NCI-H446 treated with DMSO at 0.1 percent for 48 hours (cell line): ENCODE results near the gene RASSF4.

Experiments used
- DNase-seq: peaks from one replicate; lab custom pipeline; 2025; lab: John Stamatoyannopoulos, UW

The RASSF4 gene

DNA sequence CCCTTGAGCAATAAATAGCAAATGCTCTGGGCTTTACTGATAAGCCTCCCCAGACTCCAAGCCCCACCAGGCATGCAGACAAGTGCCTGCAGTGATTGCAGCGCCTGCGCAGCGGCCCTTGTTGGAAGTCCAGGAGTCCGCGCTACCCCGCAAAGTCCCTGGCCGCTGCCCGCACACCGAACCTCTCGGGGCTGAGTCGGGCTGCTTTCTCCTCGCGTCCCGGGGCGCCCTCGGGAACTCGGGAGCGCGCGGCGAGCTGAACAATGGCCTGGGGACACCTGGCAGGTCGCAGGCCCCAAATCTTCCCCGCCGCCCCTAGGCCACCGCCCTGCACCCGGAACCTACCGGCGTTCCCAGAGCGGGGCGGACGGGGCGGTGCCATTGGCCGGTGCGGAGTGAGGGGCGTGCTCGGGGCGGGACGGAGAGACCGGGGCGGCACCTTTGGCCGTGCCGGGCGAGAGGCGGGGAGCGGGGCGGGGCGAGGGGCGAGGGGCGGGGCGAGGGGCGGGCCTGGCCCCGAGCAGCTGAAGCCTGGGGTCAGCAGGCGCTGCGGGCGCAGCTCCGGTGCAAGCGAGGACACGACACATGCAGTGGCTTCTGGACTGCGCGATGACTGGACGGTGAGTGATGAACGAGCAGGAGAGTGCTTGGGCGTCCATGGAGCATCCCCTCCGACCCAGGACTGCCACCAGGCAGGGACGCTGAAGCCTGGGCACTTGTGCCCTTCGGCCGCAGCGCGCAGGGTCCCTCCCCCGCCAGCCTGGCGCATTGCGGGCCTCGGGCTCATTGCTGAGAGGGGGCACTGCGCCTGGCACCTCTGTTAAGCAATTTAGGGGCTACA lies at the start of gene RASSF4:
TSS of gene RASSF4 (plus strand) at position 556 of the 841 bp plus-strand sequence. CDS start 10,401 bp downstream, outside the sequence.
- DNase-seq = peak; percentile 45

DNA sequence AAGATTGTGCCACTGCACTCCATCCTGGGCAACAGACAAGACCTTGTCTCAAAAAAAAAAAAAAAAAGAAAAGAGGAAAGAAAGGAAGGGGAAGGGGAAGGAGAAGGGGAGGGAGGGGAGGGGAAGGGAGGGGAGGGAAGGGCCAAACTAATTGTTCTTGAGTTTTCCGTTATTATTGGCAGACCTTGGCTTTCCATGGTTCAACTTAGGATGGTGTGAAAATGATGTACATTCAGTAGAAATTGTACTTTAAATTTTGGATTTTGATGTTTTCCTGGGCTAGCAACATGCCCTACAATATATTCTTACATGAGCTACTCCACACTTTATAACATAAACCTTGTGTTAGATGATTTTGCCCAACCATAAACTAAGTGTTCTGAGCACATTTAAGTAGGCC lies 49.7 kb upstream of the RASSF4 start:
- no peak for DNase-seq

DNA sequence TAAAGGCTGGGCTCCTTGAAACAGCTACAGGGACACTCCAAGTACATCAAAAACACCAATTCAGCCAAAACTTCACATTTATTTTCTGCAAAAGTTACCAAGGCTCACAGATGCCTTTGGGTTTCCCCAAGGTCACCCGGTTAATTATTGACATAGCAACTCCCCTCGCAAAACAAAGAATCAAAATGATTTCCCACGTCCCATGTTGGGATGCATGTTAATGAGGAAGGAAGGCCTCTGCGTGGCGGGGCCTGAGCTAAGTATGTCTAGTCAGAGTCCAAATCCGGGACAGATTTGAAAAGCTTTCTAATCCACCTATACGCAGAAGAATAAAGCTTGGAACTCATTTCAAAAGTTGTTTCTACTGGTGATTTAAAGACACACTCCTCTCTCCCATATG lies 49.0 kb upstream of the RASSF4 start:
- no peak for DNase-seq

- no peak for DNase-seq
These were observed 48.5 kb upstream of the RASSF4 start, which contains the start of gene TMEM72 for GRCh38 chr10:44911081-44911540. TMEM72 (plus strand) TSS chr10:44911337; CDS start chr10:44911513, 176 bp downstream.

DNA sequence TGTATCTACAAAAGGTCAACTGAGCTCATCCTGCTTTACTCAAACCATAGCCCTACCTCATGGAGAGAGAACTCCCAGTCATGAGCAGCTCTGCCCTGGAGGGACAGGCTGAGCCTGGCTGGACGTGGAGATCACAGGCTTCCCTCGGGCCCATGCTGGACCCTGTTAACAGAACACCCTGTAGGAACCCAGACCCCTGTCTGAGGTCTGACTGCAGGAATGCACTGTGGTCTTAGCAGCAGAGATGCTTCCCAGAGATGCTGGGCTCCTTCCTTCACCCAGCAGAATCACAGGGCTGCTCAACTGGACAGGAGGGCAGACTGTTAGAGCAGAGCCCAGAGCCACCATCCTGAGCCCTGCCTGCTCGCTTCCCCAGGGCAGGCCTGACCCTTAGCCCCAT lies 47.7 kb upstream of the RASSF4 start:
- no peak for DNase-seq

- no peak for DNase-seq
These were observed 46.1 kb upstream of the RASSF4 start for GRCh38 chr10:44913350-44914081.

- no peak for DNase-seq
These were observed 44.7 kb upstream of the RASSF4 start for GRCh38 chr10:44914891-44915290.

DNA sequence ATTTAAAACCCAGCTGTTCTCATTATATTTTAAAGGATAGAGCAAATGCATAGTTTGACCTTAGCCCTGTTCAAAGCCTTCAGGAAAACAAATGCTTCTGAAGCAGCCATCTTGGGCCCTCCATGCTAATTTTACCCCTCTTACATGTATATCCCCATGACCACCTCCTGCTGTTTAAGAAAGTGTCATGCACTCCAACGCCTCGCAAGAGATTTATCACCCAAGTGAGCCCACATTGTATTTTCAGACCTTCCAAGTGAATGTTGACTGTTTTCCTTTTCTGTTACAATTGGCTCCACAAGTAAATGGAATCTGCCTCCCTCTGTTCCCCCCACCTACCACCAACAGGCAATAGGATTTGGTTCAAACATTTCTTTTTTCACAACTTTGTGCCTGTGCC lies 43.2 kb upstream of the RASSF4 start:
- no peak for DNase-seq

DNA sequence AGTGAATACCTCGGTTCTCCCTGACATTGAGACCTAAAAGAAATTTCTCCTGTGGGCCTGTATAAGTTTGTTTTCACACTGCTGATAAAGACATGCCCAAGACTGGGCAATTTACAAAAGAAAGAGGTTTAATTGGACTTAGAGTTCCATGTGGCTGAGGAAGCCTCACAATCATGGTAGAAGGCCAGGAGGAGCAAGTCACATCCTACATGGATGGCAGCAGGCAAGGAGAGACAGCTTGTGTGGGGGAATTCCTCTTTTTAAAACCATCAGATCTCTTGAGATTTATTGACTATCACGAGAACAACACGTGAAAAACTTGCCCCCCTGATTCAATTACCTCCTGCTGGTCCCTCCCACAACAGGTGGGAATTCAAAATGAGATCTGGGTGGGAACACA lies 41.8 kb upstream of the RASSF4 start:
- no peak for DNase-seq

DNA sequence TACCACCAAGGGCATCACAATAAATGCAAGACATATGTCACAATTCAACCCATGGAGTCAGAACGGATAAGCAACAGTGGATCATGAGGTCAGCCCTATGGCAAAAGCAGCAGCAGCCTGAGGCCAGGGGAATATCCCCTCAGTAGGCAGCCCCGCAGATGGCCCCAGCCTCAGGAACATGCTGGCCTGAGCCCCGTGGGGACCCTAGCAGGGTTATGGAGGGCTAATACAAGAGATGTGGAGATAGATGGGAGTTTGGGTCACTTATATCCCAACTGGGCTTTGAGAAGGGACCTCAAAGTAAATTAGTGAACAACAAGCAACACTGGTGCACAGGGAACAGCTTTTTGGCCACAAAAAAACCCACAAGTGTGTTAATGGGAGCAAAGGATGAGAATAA lies 39.4 kb upstream of the RASSF4 start:
- no peak for DNase-seq

GRCh38 chr10:44921061-44921460 lies 38.5 kb upstream of the RASSF4 start:
- no peak for DNase-seq

DNA sequence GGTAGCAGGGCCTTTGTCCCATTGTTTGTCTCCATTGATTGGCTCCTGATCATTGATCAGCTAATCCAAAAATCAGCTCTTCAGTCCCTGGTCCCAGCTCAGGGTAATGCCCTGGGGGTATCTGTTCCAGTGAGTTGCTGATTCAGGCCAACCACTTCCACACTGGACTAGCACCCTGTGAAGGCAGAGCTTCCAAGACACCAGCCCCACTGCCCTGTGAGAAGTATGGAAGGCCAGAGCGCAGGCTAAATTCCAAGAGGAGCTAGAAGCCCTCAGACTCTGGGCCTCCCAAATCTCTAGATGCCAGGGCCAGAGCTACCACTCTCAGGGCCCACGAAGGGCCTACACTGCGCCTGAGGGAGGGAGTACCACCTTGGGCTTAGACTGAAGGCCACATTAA lies 38.1 kb upstream of the RASSF4 start:
- no peak for DNase-seq

DNA sequence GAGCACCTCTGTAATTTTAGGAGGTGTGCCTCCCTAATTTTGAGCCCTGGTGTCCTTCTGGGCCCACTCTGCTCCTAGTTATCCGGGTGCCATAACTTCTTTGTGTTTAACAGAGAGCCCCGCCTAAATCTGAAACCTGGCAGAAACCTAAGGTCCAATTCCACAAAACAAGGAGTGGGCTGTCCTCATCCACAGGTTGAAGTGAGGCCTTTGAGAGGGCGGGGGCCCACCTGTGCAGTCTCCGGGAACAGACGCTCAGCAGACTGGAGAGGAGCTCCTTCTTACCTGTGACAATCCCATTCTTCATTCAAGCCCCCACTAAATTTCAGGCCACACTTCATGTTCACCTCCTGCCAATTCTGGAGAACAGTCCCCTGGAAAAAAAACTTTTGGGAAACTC lies 37.6 kb upstream of the RASSF4 start:
- DNase-seq = no peak

GRCh38 chr10:44922796-44923545 lies 36.6 kb upstream of the RASSF4 start:
- no peak for DNase-seq

GRCh38 chr10:44923611-44924010 lies 36.0 kb upstream of the RASSF4 start:
- DNase-seq = no peak

DNA sequence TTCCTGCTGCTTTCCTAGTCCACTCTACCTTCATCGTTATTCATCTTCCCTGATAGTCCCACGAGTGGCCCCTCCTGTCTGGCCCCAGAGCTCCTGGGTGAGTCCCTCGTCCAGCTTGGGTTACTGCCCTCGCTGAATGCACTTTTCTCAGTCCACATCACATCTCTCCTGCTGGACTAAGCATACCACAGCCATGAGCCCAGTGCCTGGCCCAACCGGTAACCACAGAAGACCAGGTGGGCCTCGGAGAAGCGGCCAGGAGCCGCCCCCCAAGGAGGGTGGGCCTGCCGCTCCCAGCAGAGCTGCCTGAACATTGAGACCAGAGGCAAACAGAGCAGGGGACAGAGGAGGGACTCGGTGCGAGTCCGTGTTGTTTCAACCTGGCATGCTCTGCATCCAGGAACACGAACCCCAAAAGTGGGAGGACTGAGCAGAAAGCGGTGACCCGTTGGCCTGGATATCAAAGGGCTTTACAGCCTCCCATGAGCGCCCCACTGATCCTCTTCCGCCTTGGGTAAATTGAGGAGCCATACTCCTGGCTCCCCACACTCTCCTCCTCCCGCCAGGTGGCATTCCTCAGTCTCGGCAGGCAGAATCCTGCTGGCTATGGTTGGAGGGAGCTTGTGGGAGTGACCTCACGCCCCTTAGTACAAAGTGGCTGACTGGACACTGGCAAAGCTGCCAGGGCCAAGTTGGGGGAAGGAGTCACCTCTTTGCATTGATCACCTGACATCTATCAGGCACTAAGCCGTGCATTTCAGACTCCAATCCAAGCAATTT lies 35.2 kb upstream of the RASSF4 start:
- DNase-seq = no peak

- DNase-seq = no peak
These were observed 34.4 kb upstream of the RASSF4 start for GRCh38 chr10:44925224-44925623.

GRCh38 chr10:44925811-44926750 lies 33.5 kb upstream of the RASSF4 start:
- DNase-seq = no peak

GRCh38 chr10:44926751-44927351 lies 32.8 kb upstream of the RASSF4 start:
- no peak for DNase-seq

GRCh38 chr10:44927352-44927751 lies 32.2 kb upstream of the RASSF4 start:
- no peak for DNase-seq
